Astrocyte of the spinal cord (primary cell): ENCODE data around the gene TLCD4.
A peak's percentile ranks its signal among the peaks of the same experiment; 100 is the strongest.
"Not testable (repeated sequence)": the region's sequence is repeated elsewhere in the genome, so short reads cannot be mapped to it uniquely, and the experiment has no call there.

Experiments used
- DNase-seq: peaks from one replicate; pipeline ENCODE4 v3.0.0; 2011; ENCODE audit warnings: low read depth, low spot score
- H3K4me3 ChIP-seq: 2 replicates; pipeline ENCODE4 v1.5.1; 2011; ENCODE audit warnings: low read depth, mild to moderate bottlenecking, low read length, moderate library complexity
- CTCF ChIP-seq: IDR thresholded peaks from 2 replicates; pipeline ENCODE4 v1.5.1; 2012; ENCODE audit warnings: low read depth, mild to moderate bottlenecking, low read length, inconsistent platforms
- in situ Hi-C: cut with HindIII; loops from 2 replicates; pipeline ENCODE4 v1.10.0; 2017; ENCODE audit warnings: low sequenced_read_pairs

Gene TLCD4

DNA sequence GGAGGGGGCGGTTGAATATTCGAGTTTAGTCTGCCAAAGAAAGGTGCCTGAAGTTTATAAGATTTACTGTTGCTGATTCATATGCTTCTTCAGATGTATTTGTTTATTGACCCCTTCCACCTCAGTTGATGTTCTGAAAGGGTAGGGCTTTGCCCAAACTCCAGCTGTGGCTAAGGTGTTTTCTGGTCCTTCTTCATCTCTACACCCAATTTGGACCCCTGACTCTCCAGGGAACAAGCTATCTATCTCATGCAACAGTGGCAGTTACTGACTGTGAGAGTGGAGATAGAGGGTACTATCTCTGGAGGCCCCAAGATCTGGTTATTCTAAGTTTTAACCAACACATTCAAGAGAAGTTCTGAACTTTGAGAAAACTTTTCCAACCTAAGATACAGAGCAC is 31.8 kb upstream of the TLCD4 start:
- H3K4me3 ChIP-seq = no peak overlapping the region
- DNase-seq = no peak
- no peak for TF ChIP-seq CTCF
- in situ Hi-C loops = no loop called here

DNA sequence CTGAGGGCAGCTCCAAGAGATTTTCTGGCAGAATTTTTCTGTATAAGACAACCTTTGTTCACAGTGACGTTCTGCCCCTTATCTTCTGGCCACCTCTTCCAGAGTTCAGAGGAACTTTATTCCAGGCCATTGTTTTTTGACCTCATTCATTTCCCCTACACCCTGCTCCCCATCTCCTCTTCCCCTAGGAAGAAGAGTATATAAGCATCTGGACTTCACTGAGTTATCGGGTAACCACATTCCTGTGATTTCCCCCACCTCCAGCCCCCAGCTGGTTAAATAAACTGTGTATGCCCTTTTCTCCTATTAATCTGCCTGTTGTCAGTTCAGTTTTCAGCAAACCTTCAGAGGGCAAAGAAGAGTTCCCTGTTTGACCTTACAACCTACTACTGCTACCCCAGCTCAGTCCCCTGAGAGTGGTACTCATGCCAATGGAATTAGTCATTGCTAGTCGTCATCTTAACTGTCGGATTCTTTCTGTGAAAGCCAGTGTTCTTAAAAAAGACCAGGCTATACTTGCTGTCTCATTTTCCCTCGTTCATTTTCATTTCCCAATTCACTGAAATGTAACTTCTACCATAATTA is 30.1 kb upstream of the TLCD4 start:
- in situ Hi-C loops = no loop called here
- TF ChIP-seq CTCF = no peak
- no peak overlapping the region for H3K4me3 ChIP-seq
- DNase-seq = peak; percentile 90

DNA sequence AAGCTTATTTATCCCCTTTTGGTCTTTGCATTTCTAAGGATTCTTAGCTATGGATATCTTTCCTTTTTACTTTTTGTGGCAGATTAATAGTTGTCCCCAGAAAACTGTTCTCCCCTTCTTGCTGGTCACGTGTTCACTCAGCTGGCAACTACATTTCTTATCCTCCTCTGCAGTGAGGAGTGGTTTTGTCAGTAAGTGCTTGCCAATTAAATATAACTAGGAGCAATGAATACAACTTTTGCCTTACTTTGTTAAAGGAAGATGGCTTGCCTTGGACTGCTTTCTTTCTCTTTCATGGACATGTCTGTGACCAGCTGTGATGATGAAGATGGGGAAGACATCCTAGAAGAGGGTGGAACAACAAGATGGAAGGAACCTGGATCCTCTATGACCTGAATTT is 28.9 kb upstream of the TLCD4 start:
- TF ChIP-seq CTCF = no peak
- in situ Hi-C loops = no loop called here
- DNase-seq = no peak
- H3K4me3 ChIP-seq = no peak overlapping the region

DNA sequence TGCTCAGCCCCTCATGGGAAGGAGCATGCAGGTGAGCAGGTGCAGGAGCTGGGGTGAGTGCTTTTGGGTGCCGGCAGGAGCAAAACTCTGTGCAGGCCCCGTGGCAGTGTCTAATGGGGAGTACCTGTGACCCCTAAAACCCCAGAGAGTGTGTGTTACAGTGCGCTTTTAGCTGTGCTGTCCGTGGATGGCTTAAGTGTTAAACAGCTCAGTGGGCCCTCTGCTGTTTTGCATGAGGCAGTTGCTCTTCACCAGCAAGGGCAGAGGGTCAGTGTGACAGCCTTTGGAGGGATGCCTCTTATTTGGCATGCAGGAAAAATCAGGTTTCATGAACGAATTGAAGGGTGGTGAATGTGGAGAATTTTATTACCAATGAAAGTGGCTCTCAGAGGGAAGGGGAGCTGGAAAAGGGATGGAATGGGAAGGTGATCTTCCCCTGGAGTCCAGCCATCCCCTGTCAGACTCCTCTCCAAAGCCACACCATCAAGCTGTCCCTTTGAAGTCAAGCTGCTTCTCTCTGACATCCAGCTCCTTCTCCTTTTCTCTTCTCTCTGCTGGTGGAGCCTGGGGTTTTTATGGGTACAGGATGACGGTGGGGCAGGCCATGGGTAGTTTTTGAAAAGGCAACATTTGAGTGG is 27.4 kb upstream of the TLCD4 start:
- in situ Hi-C loops = no loop called here
- no peak overlapping the region for H3K4me3 ChIP-seq
- DNase-seq = no peak
- no peak for TF ChIP-seq CTCF

DNA sequence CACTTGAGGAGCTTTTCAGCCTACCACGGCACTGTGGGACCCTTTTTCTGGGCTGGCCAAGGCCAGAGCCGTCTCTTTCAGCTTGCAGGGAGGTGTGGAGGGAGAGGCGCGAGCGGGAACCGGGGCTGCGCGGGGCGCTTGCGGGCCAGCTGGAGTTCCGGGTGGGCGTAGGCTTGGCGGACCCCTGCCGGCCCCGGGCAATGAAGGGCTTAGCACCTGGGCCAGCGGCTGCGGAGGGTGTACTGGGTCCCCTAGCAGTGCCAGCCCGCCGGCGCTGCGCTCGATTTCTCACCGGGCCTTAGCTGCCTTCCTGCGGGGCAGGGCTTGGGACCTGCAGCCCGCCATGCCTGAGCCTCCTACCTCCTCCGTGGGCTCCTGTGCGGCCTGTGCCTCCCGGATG is 25.9 kb upstream of the TLCD4 start:
- DNase-seq, in situ Hi-C loops, H3K4me3 ChIP-seq: not testable (repeated sequence)

DNA sequence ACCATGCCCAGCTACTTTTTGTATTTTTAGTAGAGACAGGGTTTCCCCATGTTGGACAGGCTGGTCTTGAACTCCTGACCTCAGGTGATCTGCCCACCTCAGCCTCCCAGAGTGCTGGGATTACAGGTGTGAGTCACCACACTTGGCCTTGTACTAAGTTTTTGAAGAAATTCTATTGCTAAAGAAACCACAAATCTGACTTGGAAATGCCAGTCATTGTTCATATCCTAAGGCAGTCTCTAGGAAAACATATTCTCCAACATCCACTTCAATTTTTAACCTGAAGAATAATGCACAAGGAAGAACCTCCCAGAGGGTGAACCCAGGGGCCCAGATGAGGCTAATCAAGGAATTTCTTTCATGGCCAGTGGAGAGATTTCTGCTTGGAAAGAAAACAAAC is 24.3 kb upstream of the TLCD4 start:
- in situ Hi-C loops, DNase-seq, H3K4me3 ChIP-seq: not testable (repeated sequence)

DNA sequence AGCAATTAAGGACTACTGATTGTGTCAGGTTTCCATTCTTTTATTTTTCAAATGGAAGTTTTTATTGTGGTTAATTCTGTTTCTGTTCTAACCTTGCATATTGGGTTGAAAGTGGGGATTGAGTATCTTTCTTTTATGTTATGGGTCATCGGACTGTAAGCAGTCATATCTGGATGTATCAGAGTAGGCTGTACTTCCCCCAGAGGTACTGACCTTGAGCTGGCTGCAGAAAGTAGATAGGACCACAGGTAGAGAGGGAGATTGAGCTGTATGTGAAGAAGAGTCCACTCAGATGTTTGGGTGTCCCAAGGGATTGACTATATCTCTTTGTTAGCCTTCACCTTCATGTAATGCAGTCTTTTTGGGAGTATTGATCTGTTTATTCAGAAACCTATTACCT is 23.9 kb upstream of the TLCD4 start:
- no peak for TF ChIP-seq CTCF
- DNase-seq = no peak
- in situ Hi-C loops = no loop called here
- H3K4me3 ChIP-seq = no peak overlapping the region

DNA sequence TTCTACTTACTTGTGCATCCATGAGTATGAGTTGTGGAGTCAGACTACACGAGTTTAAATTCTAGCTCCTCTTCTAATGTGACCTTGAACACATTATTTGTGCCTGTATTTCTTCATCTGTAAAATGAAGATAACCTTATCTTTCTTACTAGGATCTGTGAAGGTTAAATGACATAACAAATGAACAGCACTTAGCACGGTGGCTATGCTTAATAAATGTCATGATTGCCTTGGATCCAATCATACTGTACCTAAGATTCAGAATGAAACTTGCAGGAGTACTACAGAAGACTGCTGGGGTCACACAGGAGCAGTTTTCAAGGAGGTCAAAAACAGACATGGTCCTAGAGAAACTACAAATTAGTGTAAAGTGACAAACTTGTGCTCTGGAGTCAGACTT is 22.2 kb upstream of the TLCD4 start:
- in situ Hi-C loops = no loop called here
- no peak for DNase-seq
- TF ChIP-seq CTCF = no peak
- no peak overlapping the region for H3K4me3 ChIP-seq
